IMR-90 (cell line): Measurements from ENCODE around the gene PNPLA2.

Source experiments
- CEBPB ChIP-seq: IDR thresholded peaks from 2 replicates; pipeline ENCODE4 v1.6.1; 2012; ENCODE audit warnings: low read depth, low read length, improper control_type of control experiment
- MAFK ChIP-seq: IDR thresholded peaks from 2 replicates; pipeline ENCODE4 v1.6.1; 2012; ENCODE audit warnings: low read depth, low read length, improper control_type of control experiment
- POLR2A ChIP-seq: IDR thresholded peaks from 2 replicates; pipeline ENCODE4 v1.6.1; 2012; ENCODE audit warnings: mild to moderate bottlenecking, low read depth, low read length
- RCOR1 ChIP-seq: IDR thresholded peaks from 2 replicates; pipeline ENCODE4 v1.6.1; 2012; ENCODE audit warnings: mild to moderate bottlenecking, low read length, improper control_type of control experiment; ENCODE audit not compliant: insufficient replicate concordance
- RFX5 ChIP-seq: IDR thresholded peaks from 2 replicates; pipeline ENCODE4 v1.8.0; 2012; ENCODE audit warnings: low read depth, mild to moderate bottlenecking, low read length, moderate library complexity
- SMC3 ChIP-seq: fragments of 150-350 bp; IDR thresholded peaks from 2 replicates; pipeline ENCODE4 v1.6.1; 2016; ENCODE audit warnings: low read depth, mild to moderate bottlenecking, antibody characterized with exemption, low read length, moderate library complexity
- TF ChIP-seq, protein P1 (sequence below): conservative IDR thresholded peaks from 2 replicates; pipeline ENCODE4 v1.5.1; 2012; ENCODE audit warnings: mild to moderate bottlenecking, low read depth, low read length, improper control_type of control experiment
- TF ChIP-seq, protein P2 (sequence below): fragments of 150-350 bp; IDR thresholded peaks from 2 replicates; pipeline ENCODE4 v1.6.1; 2016; ENCODE audit warnings: low read depth, mild to moderate bottlenecking, low read length, moderate library complexity, borderline replicate concordance

DNA sequence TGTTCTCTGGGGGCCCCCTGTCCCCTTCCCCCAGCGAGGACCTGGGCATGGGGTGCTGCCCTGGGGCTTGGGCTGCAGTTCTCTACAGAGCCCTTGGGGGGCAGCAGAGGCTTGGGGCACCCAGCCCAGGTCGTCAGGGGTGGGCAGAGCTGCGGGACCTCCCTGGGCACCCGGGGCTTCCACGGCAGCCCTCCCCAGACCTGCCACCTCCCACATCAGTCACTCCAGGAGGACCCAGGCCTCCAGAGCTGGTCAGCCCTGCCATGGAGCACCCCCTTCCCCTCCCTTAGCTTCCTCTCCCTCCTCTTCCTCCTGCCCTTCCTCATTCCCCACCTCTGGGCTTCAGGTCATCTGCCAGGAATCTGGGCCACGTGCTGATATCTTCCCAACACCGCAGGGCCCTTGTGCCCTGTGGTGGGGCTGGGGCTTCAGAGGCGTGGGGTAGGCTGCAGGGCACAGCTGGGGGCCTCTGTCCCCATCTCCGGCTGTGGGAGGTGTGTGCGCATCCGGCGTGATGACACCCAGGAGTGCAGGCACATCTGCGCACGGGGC lies 29.7 kb downstream of the PNPLA2 start:
- TF ChIP-seq CEBPB (no peak), POLR2A (no peak), RCOR1 (no peak), MAFK (no peak), RFX5 (no peak), SMC3 (peak; percentile 38)
- TF ChIP-seq, protein P1, sequence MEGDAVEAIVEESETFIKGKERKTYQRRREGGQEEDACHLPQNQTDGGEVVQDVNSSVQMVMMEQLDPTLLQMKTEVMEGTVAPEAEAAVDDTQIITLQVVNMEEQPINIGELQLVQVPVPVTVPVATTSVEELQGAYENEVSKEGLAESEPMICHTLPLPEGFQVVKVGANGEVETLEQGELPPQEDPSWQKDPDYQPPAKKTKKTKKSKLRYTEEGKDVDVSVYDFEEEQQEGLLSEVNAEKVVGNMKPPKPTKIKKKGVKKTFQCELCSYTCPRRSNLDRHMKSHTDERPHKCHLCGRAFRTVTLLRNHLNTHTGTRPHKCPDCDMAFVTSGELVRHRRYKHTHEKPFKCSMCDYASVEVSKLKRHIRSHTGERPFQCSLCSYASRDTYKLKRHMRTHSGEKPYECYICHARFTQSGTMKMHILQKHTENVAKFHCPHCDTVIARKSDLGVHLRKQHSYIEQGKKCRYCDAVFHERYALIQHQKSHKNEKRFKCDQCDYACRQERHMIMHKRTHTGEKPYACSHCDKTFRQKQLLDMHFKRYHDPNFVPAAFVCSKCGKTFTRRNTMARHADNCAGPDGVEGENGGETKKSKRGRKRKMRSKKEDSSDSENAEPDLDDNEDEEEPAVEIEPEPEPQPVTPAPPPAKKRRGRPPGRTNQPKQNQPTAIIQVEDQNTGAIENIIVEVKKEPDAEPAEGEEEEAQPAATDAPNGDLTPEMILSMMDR, result peak; percentile 66
- TF ChIP-seq, protein P2, sequence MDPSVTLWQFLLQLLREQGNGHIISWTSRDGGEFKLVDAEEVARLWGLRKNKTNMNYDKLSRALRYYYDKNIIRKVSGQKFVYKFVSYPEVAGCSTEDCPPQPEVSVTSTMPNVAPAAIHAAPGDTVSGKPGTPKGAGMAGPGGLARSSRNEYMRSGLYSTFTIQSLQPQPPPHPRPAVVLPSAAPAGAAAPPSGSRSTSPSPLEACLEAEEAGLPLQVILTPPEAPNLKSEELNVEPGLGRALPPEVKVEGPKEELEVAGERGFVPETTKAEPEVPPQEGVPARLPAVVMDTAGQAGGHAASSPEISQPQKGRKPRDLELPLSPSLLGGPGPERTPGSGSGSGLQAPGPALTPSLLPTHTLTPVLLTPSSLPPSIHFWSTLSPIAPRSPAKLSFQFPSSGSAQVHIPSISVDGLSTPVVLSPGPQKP, result no peak
